AML-193 (cell line): ENCODE measurements around the gene GOPC.

Source experiments
- DNase-seq, 2 experiments: peaks; one replicate each; lab custom pipeline; 2025; lab: John Stamatoyannopoulos, UW

The GOPC gene

DNA sequence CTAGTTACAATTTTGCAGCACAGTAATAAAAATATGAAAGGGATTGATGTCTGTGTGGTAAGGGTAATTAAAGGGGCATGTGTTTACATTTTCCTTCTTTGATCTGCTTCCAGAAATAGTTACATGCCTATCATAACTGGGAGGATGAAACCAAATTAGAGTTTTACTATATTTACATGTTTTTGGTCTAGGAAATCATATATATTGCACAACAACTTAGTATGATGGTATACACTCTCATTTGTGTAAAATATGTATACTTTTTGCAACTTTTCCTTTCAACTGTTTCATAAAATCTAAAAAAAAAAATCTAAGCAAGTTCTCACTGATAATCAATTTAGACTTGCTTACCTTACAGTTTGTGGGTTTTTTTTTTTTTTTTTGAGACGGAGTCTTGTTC lies 87.7 kb downstream of the GOPC start:
- DNase-seq = no peak

GRCh38 chr6:117513778-117514365 lies 88.4 kb downstream of the GOPC start:
- no peak for DNase-seq

DNA sequence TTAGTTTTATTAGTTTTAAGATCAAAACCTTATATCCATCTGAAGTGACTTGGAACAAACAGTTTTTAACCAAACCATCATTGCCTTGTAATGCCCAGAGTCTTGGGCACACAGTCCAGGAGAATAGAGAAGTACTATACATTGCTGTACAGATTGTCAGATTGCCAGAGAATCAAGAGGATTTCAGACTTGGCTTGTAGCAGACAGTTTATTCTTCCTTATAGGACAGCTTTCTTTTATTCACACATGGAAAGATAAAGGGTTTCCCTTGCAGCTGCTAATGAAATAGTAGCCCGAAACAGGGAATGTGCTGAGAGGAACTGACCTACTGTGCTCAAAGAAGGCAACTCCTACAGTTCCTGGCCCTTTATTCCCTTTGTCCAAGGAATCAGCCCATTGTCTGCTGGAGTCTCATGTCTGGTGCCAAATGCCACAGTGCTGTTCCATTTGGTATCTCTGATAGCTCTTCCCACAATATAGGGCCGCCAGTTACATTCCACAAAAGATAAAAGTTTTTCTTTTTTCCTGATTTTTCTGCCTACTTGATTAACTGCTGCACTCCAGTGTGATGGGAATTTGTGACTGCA lies 89.2 kb downstream of the GOPC start:
- DNase-seq = no peak

GRCh38 chr6:117512056-117512828 lies 90.1 kb downstream of the GOPC start:
- DNase-seq = no peak
